ENCODE data around the gene TK1.

The TK1 gene

DNA sequence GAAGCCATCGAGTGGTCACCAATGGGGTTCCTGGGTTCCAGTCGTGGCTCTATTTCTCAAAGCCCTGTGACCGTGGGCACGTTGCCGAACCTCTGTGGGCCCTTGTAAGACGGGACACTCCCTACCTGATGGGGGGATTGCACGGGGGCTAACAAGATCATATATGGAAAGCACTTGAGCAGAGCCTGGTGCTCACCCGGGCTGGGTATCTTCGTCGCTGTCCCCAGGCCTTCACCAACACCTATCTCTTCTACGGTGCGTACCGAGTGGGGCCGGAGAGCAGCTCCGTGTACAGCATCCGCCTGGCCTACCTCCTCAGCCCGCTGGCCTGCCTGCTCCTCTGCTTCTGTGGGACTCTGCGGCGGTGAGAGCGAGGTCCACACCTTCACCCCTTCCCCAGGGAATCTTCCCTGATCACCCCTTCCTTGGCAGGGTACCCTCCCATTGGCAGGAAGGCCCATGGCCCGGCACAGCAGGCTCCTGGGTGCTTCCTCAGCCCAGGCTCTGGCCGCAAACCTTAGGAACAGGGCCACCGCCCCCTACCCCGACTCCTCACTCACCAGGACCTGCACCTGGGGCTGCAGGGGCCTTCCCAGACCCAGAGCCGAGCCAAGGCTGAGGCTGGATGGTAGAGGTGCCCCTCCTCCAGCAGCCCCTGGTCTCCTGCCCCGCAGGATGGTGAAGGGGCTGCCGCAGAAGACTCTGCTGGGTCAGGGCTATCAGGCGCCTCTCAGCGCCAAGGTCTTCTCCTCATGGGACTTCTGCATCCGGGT, 53.5 kb downstream of the TK1 start:
- Histone ChIP-seq H3K4me3 (ENCODE audit: low read depth, low read length) (no peak overlapping the region), H3K4me1 (no peaks in the 10 kb centered on the region), H3K9me3 (no peaks in the 10 kb centered on the region), H3K36me3 (no peaks in the 10 kb centered on the region), H3K27me3 (0 out of 2 replicates have a peak, but pooled peaks cover 4% of the 10 kb centered on the region)
- DNase-seq: peak; percentile 14
- TF ChIP-seq, protein P1, sequence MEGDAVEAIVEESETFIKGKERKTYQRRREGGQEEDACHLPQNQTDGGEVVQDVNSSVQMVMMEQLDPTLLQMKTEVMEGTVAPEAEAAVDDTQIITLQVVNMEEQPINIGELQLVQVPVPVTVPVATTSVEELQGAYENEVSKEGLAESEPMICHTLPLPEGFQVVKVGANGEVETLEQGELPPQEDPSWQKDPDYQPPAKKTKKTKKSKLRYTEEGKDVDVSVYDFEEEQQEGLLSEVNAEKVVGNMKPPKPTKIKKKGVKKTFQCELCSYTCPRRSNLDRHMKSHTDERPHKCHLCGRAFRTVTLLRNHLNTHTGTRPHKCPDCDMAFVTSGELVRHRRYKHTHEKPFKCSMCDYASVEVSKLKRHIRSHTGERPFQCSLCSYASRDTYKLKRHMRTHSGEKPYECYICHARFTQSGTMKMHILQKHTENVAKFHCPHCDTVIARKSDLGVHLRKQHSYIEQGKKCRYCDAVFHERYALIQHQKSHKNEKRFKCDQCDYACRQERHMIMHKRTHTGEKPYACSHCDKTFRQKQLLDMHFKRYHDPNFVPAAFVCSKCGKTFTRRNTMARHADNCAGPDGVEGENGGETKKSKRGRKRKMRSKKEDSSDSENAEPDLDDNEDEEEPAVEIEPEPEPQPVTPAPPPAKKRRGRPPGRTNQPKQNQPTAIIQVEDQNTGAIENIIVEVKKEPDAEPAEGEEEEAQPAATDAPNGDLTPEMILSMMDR (IDR thresholded peaks at IDR 0.05; ENCODE audit: low read depth, low read length): no peak

DNA sequence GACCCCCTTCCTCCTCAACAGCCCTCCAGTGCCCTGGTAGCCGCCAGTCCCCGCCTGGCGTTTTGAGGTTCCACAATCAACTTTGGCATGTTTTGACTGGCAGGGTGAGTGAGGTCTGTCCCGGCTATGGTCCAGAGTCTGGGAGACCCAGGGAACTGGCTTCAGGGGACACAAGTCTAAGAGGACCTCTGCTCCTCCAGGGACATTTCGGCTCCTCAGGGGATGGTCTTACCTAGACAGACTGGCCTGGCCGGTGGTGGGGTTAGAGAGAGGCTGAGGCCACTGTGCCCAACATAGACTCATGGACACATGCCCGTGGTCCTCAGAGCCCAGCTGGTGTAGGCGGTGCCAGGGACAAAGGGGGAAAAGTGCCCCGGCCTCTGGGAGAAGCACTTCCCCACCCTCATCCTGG, 54.1 kb downstream of the TK1 start:
- TF ChIP-seq, protein P1 (IDR thresholded peaks at IDR 0.05; ENCODE audit: low read depth, low read length): no peak
- Histone ChIP-seq H3K36me3 (no peaks in the 10 kb centered on the region), H3K4me3 (ENCODE audit: low read depth, low read length) (no peak overlapping the region), H3K4me1 (no peaks in the 10 kb centered on the region), H3K9me3 (no peaks in the 10 kb centered on the region), H3K27me3 (0 out of 2 replicates have a peak, but pooled peaks cover 4% of the 10 kb centered on the region)
- no peak for DNase-seq

DNA sequence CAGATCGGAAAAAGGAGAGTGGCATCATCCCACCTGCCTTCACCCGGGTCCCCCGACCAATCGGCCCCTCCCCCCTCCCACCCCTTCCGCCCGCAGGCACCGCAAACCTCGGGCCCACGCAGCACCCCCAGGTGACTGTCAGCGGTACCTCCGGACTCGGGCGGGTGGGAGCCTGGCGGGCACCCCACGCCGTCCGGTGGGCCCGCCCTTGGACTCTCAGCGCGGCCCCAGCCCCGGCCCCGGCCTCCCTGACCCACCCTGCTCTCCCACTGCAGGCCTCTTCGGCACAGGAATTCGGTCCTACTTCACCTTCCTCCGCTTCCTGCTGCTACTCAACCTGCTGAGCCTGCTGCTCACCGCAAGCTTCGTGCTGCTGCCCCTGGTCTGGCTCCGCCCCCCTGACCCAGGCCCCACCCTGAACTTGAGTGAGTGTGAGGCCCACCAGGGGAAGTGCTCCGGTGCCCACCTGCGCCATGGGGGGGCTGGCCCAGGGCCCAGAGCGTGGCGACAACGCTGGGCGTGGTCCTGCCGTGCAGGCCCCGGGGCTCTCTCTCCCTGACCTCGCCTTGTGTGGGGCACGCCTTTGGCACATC, 54.7 kb downstream of the TK1 start:
- H3K4me1 ChIP-seq: no peaks in the 10 kb centered on the region

DNA sequence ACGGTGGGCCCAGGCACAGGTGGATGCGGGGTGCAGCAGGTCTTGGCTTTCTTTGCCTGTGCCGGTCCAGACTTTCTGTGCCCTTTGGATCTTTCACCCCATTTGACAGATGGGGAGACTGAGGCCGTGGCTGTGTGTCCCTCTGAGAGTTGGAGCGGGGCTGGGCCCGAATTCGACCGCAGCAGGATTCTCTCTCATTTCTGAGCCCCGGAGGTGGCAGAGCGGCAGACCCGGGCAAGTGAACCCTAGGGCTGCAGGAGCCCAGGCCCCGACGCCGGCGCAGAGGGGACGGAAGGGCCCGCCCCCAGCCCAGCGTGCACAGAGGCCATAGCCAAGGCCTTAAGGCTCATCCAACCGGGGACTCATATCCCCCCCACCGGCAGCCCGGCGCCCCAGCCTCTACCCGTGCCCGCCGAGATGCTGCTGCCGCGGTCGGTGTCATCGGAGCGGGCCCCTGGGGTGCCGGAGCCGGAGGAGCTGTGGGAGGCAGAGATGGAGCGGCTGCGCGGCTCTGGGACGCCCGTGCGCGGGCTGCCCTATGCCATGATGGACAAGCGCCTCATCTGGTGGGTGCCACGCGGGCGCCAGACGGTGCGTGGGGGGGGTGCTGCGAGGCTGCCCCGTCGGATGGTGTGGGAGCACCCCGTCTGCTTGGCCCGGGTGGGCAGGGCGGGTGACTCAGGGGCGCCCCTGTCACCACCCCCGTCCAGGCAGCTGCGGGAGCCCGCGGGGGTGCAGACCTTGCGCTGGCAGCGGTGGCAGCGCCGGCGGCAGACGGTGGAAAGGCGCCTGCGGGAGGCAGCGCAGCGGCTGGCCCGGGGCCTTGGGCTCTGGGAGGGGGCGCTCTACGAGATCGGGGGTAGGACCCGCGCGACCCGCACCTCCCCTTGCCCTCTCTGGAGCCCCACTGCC, 55.4 kb downstream of the TK1 start:
- TF ChIP-seq, protein P1 (IDR thresholded peaks at IDR 0.05; ENCODE audit: low read depth, low read length): no peak
- Histone ChIP-seq H3K9me3 (no peaks in the 10 kb centered on the region), H3K4me1 (peaks cover 4% of the 10 kb centered on the region), H3K27me3 (0 out of 2 replicates have a peak, but pooled peaks cover 4% of the 10 kb centered on the region), H3K4me3 (ENCODE audit: low read depth, low read length) (no peak overlapping the region), H3K36me3 (no peaks in the 10 kb centered on the region)
- DNase-seq: peak; percentile 18

More for the DNA sequence above, 54.7 kb downstream of the TK1 start:
- no peak for DNase-seq
- H3K9me3 ChIP-seq: no peaks in the 10 kb centered on the region
- no peak overlapping the region for H3K4me3 ChIP-seq (ENCODE audit: low read depth, low read length)
- 0 out of 2 replicates have a peak, but pooled peaks cover 4% of the 10 kb centered on the region for H3K27me3 ChIP-seq
- TF ChIP-seq, protein P1 (IDR thresholded peaks at IDR 0.05; ENCODE audit: low read depth, low read length): no peak
- no peaks in the 10 kb centered on the region for H3K36me3 ChIP-seq

DNA sequence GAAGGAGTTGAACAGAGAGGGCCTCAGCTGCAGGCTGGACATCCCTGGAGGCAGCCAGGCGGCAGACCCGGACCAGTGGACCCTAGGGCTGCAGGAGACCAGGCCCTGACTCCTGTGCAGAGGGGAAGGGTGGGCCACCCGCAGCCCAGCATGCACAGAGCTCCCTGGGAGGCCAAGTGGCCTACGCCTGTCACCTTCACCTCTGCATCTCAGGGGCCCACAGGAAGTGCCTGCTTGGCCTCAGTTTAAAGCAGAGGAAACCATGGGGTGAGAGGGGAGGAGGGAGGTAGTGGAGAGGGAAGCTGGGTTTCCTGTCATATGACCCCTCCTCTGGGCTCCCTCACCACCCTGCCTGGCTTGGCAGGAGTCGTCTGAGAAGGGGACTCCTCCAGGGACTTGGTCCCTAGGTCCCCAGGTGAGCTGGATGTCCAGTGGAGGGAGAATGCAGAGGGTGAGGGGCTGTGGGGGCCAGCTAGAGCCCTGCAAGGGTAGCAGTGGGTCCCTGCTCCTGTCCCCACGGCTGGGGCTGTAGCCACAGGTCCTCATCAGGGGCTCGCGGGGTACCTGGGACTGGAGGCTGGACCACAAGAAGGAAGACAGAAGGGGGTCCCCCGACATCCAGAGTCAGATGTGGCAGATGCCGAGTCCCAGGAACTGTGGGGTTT, 56.3 kb downstream of the TK1 start, which contains the start of gene TMC8:
TSS of gene TMC8 (plus strand) at position 335 of the 665 bp plus-strand sequence. CDS start 818 bp downstream, outside the sequence.
- DNase-seq: no peak
- H3K27me3 ChIP-seq: 0 out of 2 replicates have a peak, but pooled peaks cover 4% of the 10 kb centered on the region
- H3K36me3 ChIP-seq: no peaks in the 10 kb centered on the region
- H3K4me3 ChIP-seq (ENCODE audit: low read depth, low read length): no peak within 1 kb of the TSS
- H3K4me1 ChIP-seq: peaks cover 13% of the 10 kb centered on the region
- TF ChIP-seq, protein P1 (IDR thresholded peaks at IDR 0.05; ENCODE audit: low read depth, low read length): no peak
- no peaks in the 10 kb centered on the region for H3K9me3 ChIP-seq

All from BE2C (cell line).